ENCODE data around the gene VWA8. TPM values are rescaled to one million over a fixed set of nuclear protein-coding genes. Genes with fewer than 3 reads are reported as not detected.

Gene VWA8
- total and polyA plus RNA-seq, 4 donors: 7.1 to 50.3 (median 12.4) TPM

GRCh38 chr13:41590122-41590521 lies 370.8 kb downstream of the VWA8 start:
- Histone ChIP-seq H3K4me1 (ENCODE audit: control insufficient read depth in 4 of 4, insufficient read depth in 4 of 4, low read length in 3 of 4) (no peaks in the 10 kb centered on the region), H3K4me3 (ENCODE audit: low read depth in 1 of 3, low read length in 3 of 3) (no peak overlapping the region), H3K27ac (ENCODE audit: low read depth in 1 of 2, low read length in 2 of 2) (no peak overlapping the region), H3K9me3 (ENCODE audit: control insufficient read depth in 4 of 4, low read length in 3 of 4) (no peaks in the 10 kb centered on the region), H3K36me3 (ENCODE audit: control insufficient read depth in 4 of 4, insufficient read depth in 3 of 4, low read depth in 1 of 4, low read length in 3 of 4) (peaks cover 5 to 23% (median 16%) of the 10 kb centered on the region in 4 donors), H3K27me3 (ENCODE audit: control insufficient read depth in 4 of 4, insufficient read depth in 4 of 4, low read length in 3 of 4) (no peaks in the 10 kb centered on the region), H3K9ac (ENCODE audit: low read depth in 1 of 2, low read length in 2 of 2) (no peak overlapping the region)
- TF ChIP-seq CTCF (IDR thresholded peaks at IDR 0.05; ENCODE audit: low read depth, low read length, missing input control): no peak
- TF ChIP-seq HNF4G (IDR thresholded peaks at IDR 0.05): no peak
- no peak for TF ChIP-seq ZBTB33 (IDR thresholded peaks at IDR 0.05)
- no peak for TF ChIP-seq TAF1 (conservative IDR thresholded peaks at IDR 0.05)
- TF ChIP-seq ATF3 (IDR thresholded peaks at IDR 0.05): no peak
- TF ChIP-seq SP1 (IDR thresholded peaks at IDR 0.05): no peak
- DNase-seq (ENCODE audit: low spot score): no peak

GRCh38 chr13:41589434-41589833 lies 371.5 kb downstream of the VWA8 start:
- Histone ChIP-seq H3K36me3 (ENCODE audit: control insufficient read depth in 4 of 4, insufficient read depth in 3 of 4, low read depth in 1 of 4, low read length in 3 of 4) (peaks cover 5 to 23% (median 16%) of the 10 kb centered on the region in 4 donors), H3K9me3 (ENCODE audit: control insufficient read depth in 4 of 4, low read length in 3 of 4) (no peaks in the 10 kb centered on the region), H3K27ac (ENCODE audit: low read depth in 1 of 2, low read length in 2 of 2) (no peak overlapping the region), H3K9ac (ENCODE audit: low read depth in 1 of 2, low read length in 2 of 2) (no peak overlapping the region), H3K27me3 (ENCODE audit: control insufficient read depth in 4 of 4, insufficient read depth in 4 of 4, low read length in 3 of 4) (no peaks in the 10 kb centered on the region), H3K4me3 (ENCODE audit: low read depth in 1 of 3, low read length in 3 of 3) (no peak overlapping the region), H3K4me1 (ENCODE audit: control insufficient read depth in 4 of 4, insufficient read depth in 4 of 4, low read length in 3 of 4) (no peaks in the 10 kb centered on the region)
- TF ChIP-seq FOXA2 (IDR thresholded peaks at IDR 0.05): no peak
- no peak for TF ChIP-seq YY1 (IDR thresholded peaks at IDR 0.05)
- TF ChIP-seq GABPA (IDR thresholded peaks at IDR 0.05 in 1 of 2, conservative IDR thresholded peaks at IDR 0.05 in 1 of 2): no peak
- no peak for TF ChIP-seq RXRA (IDR thresholded peaks at IDR 0.05)
- no peak for TF ChIP-seq REST (IDR thresholded peaks at IDR 0.05)
- no peak for TF ChIP-seq ATF3 (IDR thresholded peaks at IDR 0.05)
- TF ChIP-seq EGR1 (IDR thresholded peaks at IDR 0.05; ENCODE audit: low read depth in 2 of 2): no peak
- no peak for TF ChIP-seq FOXA1 (IDR thresholded peaks at IDR 0.05)
- TF ChIP-seq CTCF (IDR thresholded peaks at IDR 0.05; ENCODE audit: low read depth, low read length, missing input control): no peak
- no peak for TF ChIP-seq ZBTB33 (IDR thresholded peaks at IDR 0.05)
- no peak for TF ChIP-seq TAF1 (conservative IDR thresholded peaks at IDR 0.05)
- no peak for TF ChIP-seq NR2F2 (IDR thresholded peaks at IDR 0.05)
- TF ChIP-seq JUND (IDR thresholded peaks at IDR 0.05): no peak
- TF ChIP-seq MAX (IDR thresholded peaks at IDR 0.05): no peak
- no peak for TF ChIP-seq RAD21 (IDR thresholded peaks at IDR 0.05)
- no peak for TF ChIP-seq HNF4G (IDR thresholded peaks at IDR 0.05)
- TF ChIP-seq SP1 (IDR thresholded peaks at IDR 0.05): no peak
- TF ChIP-seq HNF4A (conservative IDR thresholded peaks at IDR 0.05): no peak
- 97% methylated on average over 3 of the region's 3 CpGs for WGBS
- no peak for DNase-seq (ENCODE audit: low spot score)
